SH-SY5Y (cell line): Measurements from ENCODE around the gene BRAF.

Experiments
- GATA2 ChIP-seq: IDR thresholded peaks from 2 replicates; pipeline ENCODE4 v1.6.1; 2011; ENCODE audit warnings: mild to moderate bottlenecking, low read depth, low read length
- GATA3 ChIP-seq: IDR thresholded peaks from 2 replicates; pipeline ENCODE4 v1.6.1; 2011; ENCODE audit warnings: low read depth, mild to moderate bottlenecking, low read length, moderate library complexity

DNA sequence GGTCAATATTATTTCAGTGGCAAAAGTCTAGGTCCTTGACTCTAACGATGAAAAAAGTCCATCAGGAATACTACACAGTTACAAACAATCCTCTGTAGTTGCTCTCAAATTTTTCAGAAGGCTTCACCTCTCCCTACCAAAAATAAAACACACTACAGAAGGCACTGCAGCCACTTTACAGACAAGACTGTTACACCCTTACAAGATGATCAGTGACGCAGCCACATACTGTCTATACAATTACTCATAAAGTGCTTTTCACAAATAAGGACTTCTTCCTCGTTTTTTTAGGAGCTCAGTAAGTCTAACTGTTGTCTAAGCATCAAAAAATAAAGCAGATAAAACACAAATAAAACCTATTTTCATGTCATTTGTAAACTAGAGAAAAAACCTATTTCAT lies 201.2 kb downstream of the BRAF start:
- TF ChIP-seq GATA2, result no peak
- TF ChIP-seq GATA3, result no peak
